ENCODE measurements around the gene KLHL1. TPM values are rescaled to one million over a fixed set of nuclear protein-coding genes. Genes with fewer than 3 reads are reported as not detected.

KLHL1 gene
- total RNA-seq, 1 donor from 2014 or later = not detected

DNA sequence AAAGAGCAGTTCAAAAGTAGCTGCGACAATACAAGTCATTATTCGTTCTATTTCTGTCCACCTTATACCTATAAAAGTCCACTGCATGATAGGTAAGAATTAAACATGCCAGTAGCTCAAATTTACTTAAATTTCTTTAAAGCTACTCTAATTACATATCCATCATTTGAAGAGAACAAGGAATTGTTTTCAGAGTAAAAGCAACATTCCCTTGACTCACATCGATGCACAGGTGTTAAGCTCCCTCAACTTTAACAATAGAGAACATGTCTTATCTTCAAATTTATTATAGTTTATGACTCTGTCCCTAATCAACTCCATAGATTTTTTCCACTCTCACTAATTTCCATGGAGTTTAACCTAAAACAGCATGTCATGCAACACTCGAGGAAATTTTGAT is 158.1 kb downstream of the KLHL1 start:
- Histone ChIP-seq H3F3A (ENCODE audit: low read depth) (no peaks in the 10 kb centered on the region), H3K9ac (no peak overlapping the region), H3K9me3 (ENCODE audit: low read depth) (no peaks in the 10 kb centered on the region), H3K4me2 (no peak overlapping the region), H2AFZ (replicated peaks) (no peak overlapping the region), H3K4me3 (no peak overlapping the region), H3K79me2 (ENCODE audit: low read depth) (no peaks in the 10 kb centered on the region), H4K20me1 (ENCODE audit: low read depth) (no peaks in the 10 kb centered on the region), H3K27me3 (no peaks in the 10 kb centered on the region), H3K27ac (no peak overlapping the region), H3K4me1 (no peaks in the 10 kb centered on the region), H3K36me3 (no peaks in the 10 kb centered on the region)
- Mint-ChIP-seq H3K36me3 (no peaks in the 10 kb centered on the region), H3K9me3 (no peaks in the 10 kb centered on the region), H3K27ac (no peak overlapping the region), H3K27me3 (ENCODE audit: insufficient read depth, low read depth) (no peaks in the 10 kb centered on the region), H3K4me3 (no peak overlapping the region), H3K4me1 (no peaks in the 10 kb centered on the region)
- TF ChIP-seq EZH2phosphoT487 (IDR thresholded peaks at IDR 0.05) (no peak), EZH2 (IDR thresholded peaks at IDR 0.05) (no peak)
- TF ChIP-seq, protein P1, sequence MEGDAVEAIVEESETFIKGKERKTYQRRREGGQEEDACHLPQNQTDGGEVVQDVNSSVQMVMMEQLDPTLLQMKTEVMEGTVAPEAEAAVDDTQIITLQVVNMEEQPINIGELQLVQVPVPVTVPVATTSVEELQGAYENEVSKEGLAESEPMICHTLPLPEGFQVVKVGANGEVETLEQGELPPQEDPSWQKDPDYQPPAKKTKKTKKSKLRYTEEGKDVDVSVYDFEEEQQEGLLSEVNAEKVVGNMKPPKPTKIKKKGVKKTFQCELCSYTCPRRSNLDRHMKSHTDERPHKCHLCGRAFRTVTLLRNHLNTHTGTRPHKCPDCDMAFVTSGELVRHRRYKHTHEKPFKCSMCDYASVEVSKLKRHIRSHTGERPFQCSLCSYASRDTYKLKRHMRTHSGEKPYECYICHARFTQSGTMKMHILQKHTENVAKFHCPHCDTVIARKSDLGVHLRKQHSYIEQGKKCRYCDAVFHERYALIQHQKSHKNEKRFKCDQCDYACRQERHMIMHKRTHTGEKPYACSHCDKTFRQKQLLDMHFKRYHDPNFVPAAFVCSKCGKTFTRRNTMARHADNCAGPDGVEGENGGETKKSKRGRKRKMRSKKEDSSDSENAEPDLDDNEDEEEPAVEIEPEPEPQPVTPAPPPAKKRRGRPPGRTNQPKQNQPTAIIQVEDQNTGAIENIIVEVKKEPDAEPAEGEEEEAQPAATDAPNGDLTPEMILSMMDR (IDR thresholded peaks at IDR 0.05) = no peak
- DNase-seq (ENCODE audit: low spot score) = no peak

GRCh38 chr13:69948016-69948415 is 160.2 kb downstream of the KLHL1 start:
- Mint-ChIP-seq H3K36me3 (no peaks in the 10 kb centered on the region), H3K9me3 (no peaks in the 10 kb centered on the region), H3K4me1 (no peaks in the 10 kb centered on the region), H3K4me3 (no peak overlapping the region), H3K27me3 (ENCODE audit: insufficient read depth, low read depth) (no peaks in the 10 kb centered on the region), H3K27ac (no peak overlapping the region)
- Histone ChIP-seq H4K20me1 (ENCODE audit: low read depth) (no peaks in the 10 kb centered on the region), H3K27me3 (no peaks in the 10 kb centered on the region), H3K27ac (no peak overlapping the region), H3K9me3 (ENCODE audit: low read depth) (no peaks in the 10 kb centered on the region), H3K4me2 (no peak overlapping the region), H3K79me2 (ENCODE audit: low read depth) (no peaks in the 10 kb centered on the region), H3K4me3 (no peak overlapping the region), H3F3A (ENCODE audit: low read depth) (no peaks in the 10 kb centered on the region), H3K4me1 (no peaks in the 10 kb centered on the region), H2AFZ (replicated peaks) (no peak overlapping the region), H3K36me3 (no peaks in the 10 kb centered on the region), H3K9ac (no peak overlapping the region)
- no peak for DNase-seq (ENCODE audit: low spot score)
- TF ChIP-seq, protein P1 (IDR thresholded peaks at IDR 0.05) = no peak
- TF ChIP-seq EZH2phosphoT487 (IDR thresholded peaks at IDR 0.05) = no peak

- Mint-ChIP-seq H3K4me1 (no peaks in the 10 kb centered on the region), H3K27me3 (ENCODE audit: insufficient read depth, low read depth) (no peaks in the 10 kb centered on the region), H3K36me3 (no peaks in the 10 kb centered on the region), H3K9me3 (no peaks in the 10 kb centered on the region), H3K27ac (no peak overlapping the region), H3K4me3 (no peak overlapping the region)
- H3K9me3 ChIP-seq (ENCODE audit: low read depth) = no peaks in the 10 kb centered on the region
- no peaks in the 10 kb centered on the region for H4K20me1 ChIP-seq (ENCODE audit: low read depth)
- H3K4me3 ChIP-seq = no peak overlapping the region
- no peak overlapping the region for H3K4me2 ChIP-seq
- no peaks in the 10 kb centered on the region for H3K36me3 ChIP-seq
- H3K9ac ChIP-seq = no peak overlapping the region
- no peak overlapping the region for H2AFZ ChIP-seq (replicated peaks)
- no peaks in the 10 kb centered on the region for H3K4me1 ChIP-seq
- DNase-seq (ENCODE audit: low spot score) = no peak
- H3K79me2 ChIP-seq (ENCODE audit: low read depth) = no peaks in the 10 kb centered on the region
- H3K27me3 ChIP-seq = no peaks in the 10 kb centered on the region
- no peaks in the 10 kb centered on the region for H3F3A ChIP-seq (ENCODE audit: low read depth)
- TF ChIP-seq, protein P1 (IDR thresholded peaks at IDR 0.05) = no peak
- TF ChIP-seq EZH2 (IDR thresholded peaks at IDR 0.05) (no peak), EZH2phosphoT487 (IDR thresholded peaks at IDR 0.05) (no peak)
- H3K27ac ChIP-seq = no peak overlapping the region
Measured at GRCh38 chr13:69947582-69947981, 160.7 kb downstream of the KLHL1 start.

DNA sequence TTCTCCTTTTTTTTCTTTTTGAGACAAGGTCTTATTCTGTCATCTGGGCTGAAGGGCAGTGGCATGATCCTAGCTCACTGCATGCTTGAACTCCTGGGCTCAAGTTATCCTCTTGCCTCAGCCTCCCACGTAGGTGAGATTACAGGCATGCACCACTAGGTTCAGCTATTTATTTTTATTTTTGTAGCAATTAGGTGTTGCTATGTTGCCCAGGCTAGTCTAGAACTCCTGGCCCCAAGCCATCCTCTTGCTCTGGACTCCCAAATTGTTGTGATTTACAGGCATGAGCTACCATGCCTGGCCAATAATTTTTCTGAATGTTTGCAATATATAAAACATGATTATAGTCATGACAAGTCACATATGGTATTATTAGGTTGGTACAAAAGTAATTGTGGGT is 161.7 kb downstream of the KLHL1 start:
- H3K4me3 ChIP-seq = no peak overlapping the region
- H3K36me3 ChIP-seq = no peaks in the 10 kb centered on the region
- no peaks in the 10 kb centered on the region for H4K20me1 ChIP-seq (ENCODE audit: low read depth)
- Mint-ChIP-seq H3K27me3 (ENCODE audit: insufficient read depth, low read depth) (no peaks in the 10 kb centered on the region), H3K9me3 (no peaks in the 10 kb centered on the region), H3K4me1 (no peaks in the 10 kb centered on the region), H3K27ac (no peak overlapping the region), H3K36me3 (no peaks in the 10 kb centered on the region), H3K4me3 (no peak overlapping the region)
- DNase-seq (ENCODE audit: low spot score) = no peak
- no peaks in the 10 kb centered on the region for H3F3A ChIP-seq (ENCODE audit: low read depth)
- no peak overlapping the region for H3K4me2 ChIP-seq
- no peaks in the 10 kb centered on the region for H3K27me3 ChIP-seq
- TF ChIP-seq, protein P1 (IDR thresholded peaks at IDR 0.05) = no peak
- TF ChIP-seq EZH2 (IDR thresholded peaks at IDR 0.05) = no peak
- no peak for TF ChIP-seq EZH2phosphoT487 (IDR thresholded peaks at IDR 0.05)
- H3K4me1 ChIP-seq = no peaks in the 10 kb centered on the region
- no peak overlapping the region for H2AFZ ChIP-seq (replicated peaks)
- no peaks in the 10 kb centered on the region for H3K9me3 ChIP-seq (ENCODE audit: low read depth)
- no peak overlapping the region for H3K27ac ChIP-seq
- H3K9ac ChIP-seq = no peak overlapping the region
- H3K79me2 ChIP-seq (ENCODE audit: low read depth) = no peaks in the 10 kb centered on the region

Measured in neural progenitor cell (in vitro differentiated cells).